Measurements from ENCODE around the gene MRM2.

Gene MRM2

GRCh38 chr7:2247141-2247995 lies 5.4 kb upstream of the MRM2 start:
- DNase-seq (ENCODE audit: low read depth), result no peak

GRCh38 chr7:2245883-2246675 lies 4.1 kb upstream of the MRM2 start:
- no peak for DNase-seq (ENCODE audit: low read depth)

GRCh38 chr7:2244404-2244995 lies 2.5 kb upstream of the MRM2 start:
- DNase-seq (ENCODE audit: low read depth), result no peak

- no peak for DNase-seq (ENCODE audit: low read depth)
Observed at GRCh38 chr7:2243458-2243857, 1.5 kb upstream of the MRM2 start.

GRCh38 chr7:2242541-2243429 lies 780 bp upstream of the MRM2 start:
- DNase-seq (ENCODE audit: low read depth), result no peak

GRCh38 chr7:2239242-2239641 lies 2.8 kb downstream of the MRM2 start:
- no peak for DNase-seq (ENCODE audit: low read depth)

GRCh38 chr7:2237109-2237602 lies 4.8 kb downstream of the MRM2 start:
- DNase-seq (ENCODE audit: low read depth), result no peak

GRCh38 chr7:2233926-2234325 lies 8.1 kb downstream of the MRM2 start:
- DNase-seq (ENCODE audit: low read depth), result no peak

GRCh38 chr7:2232766-2233520 lies 9.1 kb downstream of the MRM2 start, which contains the start of gene MAD1L1:
TSS of gene MAD1L1 (minus strand) at chr7:2232945. CDS start at chr7:2230133, 2,812 bp downstream.
- peak; percentile 41 for DNase-seq (ENCODE audit: low read depth)

- DNase-seq (ENCODE audit: low read depth), result no peak
Observed at GRCh38 chr7:2231992-2232765, 9.8 kb downstream of the MRM2 start.

- no peak for DNase-seq (ENCODE audit: low read depth)
Observed at GRCh38 chr7:2230882-2231281, 11.1 kb downstream of the MRM2 start.

GRCh38 chr7:2230226-2230625 lies 11.8 kb downstream of the MRM2 start:
- DNase-seq (ENCODE audit: low read depth), result no peak

GRCh38 chr7:2229467-2229866 lies 12.5 kb downstream of the MRM2 start:
- no peak for DNase-seq (ENCODE audit: low read depth)

- DNase-seq (ENCODE audit: low read depth), result no peak
Observed at GRCh38 chr7:2228921-2229320, 13.1 kb downstream of the MRM2 start.

GRCh38 chr7:2227699-2228098 lies 14.3 kb downstream of the MRM2 start:
- no peak for DNase-seq (ENCODE audit: low read depth)

- no peak for DNase-seq (ENCODE audit: low read depth)
Observed at GRCh38 chr7:2225830-2226229, 16.2 kb downstream of the MRM2 start.

GRCh38 chr7:2225336-2225735 lies 16.7 kb downstream of the MRM2 start:
- no peak for DNase-seq (ENCODE audit: low read depth)

GRCh38 chr7:2224934-2225333 lies 17.1 kb downstream of the MRM2 start:
- no peak for DNase-seq (ENCODE audit: low read depth)

GRCh38 chr7:2224491-2224928 lies 17.5 kb downstream of the MRM2 start:
- DNase-seq (ENCODE audit: low read depth), result no peak

GRCh38 chr7:2223321-2223720 lies 18.7 kb downstream of the MRM2 start:
- DNase-seq (ENCODE audit: low read depth), result no peak
